Tibial nerve (tissue), 4 donors: ENCODE measurements around the gene SLA2. TPM values are rescaled to one million over a fixed set of nuclear protein-coding genes. Genes with fewer than 3 reads are reported as not detected.
A peak's percentile ranks its signal among the peaks of the same experiment; 100 is the strongest.

Source experiments
- DNase-seq, 2 donors: peaks; one replicate each; pipeline ENCODE4 v3.0.0-alpha.2; 2019; ENCODE audit warnings: low spot score in 2 of 2
- H3K27ac ChIP-seq, 4 donors: fragments of 200-600 bp; sonication (generic) in 3 of 4; one replicate each; pipeline ENCODE4 v1.5.1; 2017 to 2019; ENCODE audit warnings: mild to moderate bottlenecking in 1 of 4
- H3K27me3 ChIP-seq, 2 donors: fragments of 200-600 bp; sonication (generic) in 1 of 2; one replicate each; pipeline versions ENCODE4 v1.5.1 to v1.6.0; 2017 to 2019
- H3K36me3 ChIP-seq, 3 donors: fragments of 200-600 bp; sonication (generic); one replicate each; pipeline ENCODE4 v1.5.1; 2018 to 2019
- H3K4me1 ChIP-seq, 4 donors: fragments of 200-600 bp; sonication (generic) in 3 of 4; one replicate each; pipeline ENCODE4 v1.5.1; 2017 to 2019
- H3K4me3 ChIP-seq, 4 donors: fragments of 200-600 bp; sonication (generic) in 3 of 4; one replicate each; pipeline ENCODE4 v1.5.1; 2017 to 2019; ENCODE audit warnings: mild to moderate bottlenecking in 1 of 4, moderate library complexity in 1 of 4
- H3K9me3 ChIP-seq, 4 donors: fragments of 200-600 bp; sonication (generic) in 3 of 4; one replicate each; pipeline ENCODE4 v1.5.1; 2017 to 2019
- CTCF ChIP-seq, 5 experiments: fragments of 200-600 bp in 3 of 5; fragments of 450-650 bp in 2 of 5; sonication (generic) in 3 of 5; IDR thresholded peaks; one replicate each; pipeline ENCODE4 v1.5.1; 2016 to 2019; ENCODE audit warnings: antibody characterized with exemption in 5 of 5, mild to moderate bottlenecking in 3 of 5, moderate library complexity in 2 of 5
- EP300 ChIP-seq, 2 donors: sonication (generic); formaldehyde crosslinking; IDR thresholded peaks; one replicate each; pipeline ENCODE4 v1.6.1; 2017; ENCODE audit warnings: antibody characterized with exemption in 2 of 2, mild to moderate bottlenecking in 1 of 2
- POLR2A ChIP-seq, 2 donors: fragments of 450-650 bp; IDR thresholded peaks; one replicate each; pipeline ENCODE4 v1.6.1; 2017; ENCODE audit warnings: antibody characterized with exemption in 2 of 2, mild to moderate bottlenecking in 2 of 2, moderate library complexity in 2 of 2
- WGBS, 2 donors: methylation state at CpG; one replicate each; pipeline ENCODE4 v1.1.5; 2018; 5-methylcytosine and 5-hydroxymethylcytosine counted together
- total RNA-seq, 4 donors: library from RNA; depleted of rRNA; stranded (reverse); fragments of >200 nt; gene quantifications; one replicate each; pipeline ENCODE4 v1.1.0, GENCODE V29; 2016

SLA2 gene
- total RNA-seq, 4 donors from 2014 or later, result 0.20 to 0.30 (median 0.21) TPM; not detected in 1

- 86 to 87% methylated on average over 4 of the region's 4 CpGs for WGBS, 2 donors
- Histone ChIP-seq H3K36me3 (peaks cover 0 to 73% (median 5%) of the 10 kb centered on the region in 3 donors), H3K4me1 (no peaks in the 10 kb centered on the region), H3K4me3 (no peak overlapping the region), H3K27me3 (no peaks in the 10 kb centered on the region), H3K27ac (no peak overlapping the region), H3K9me3 (no peaks in the 10 kb centered on the region)
- DNase-seq, result no peak
- TF ChIP-seq CTCF (IDR thresholded peaks at IDR 0.05) (no peak), POLR2A (IDR thresholded peaks at IDR 0.05) (no peak), EP300 (IDR thresholded peaks at IDR 0.05) (no peak)
These were observed 27.0 kb upstream of the SLA2 start for GRCh38 chr20:36672991-36673390.

GRCh38 chr20:36670665-36671357, 24.8 kb upstream of the SLA2 start:
- Histone ChIP-seq H3K4me1 (no peaks in the 10 kb centered on the region), H3K9me3 (no peaks in the 10 kb centered on the region), H3K4me3 (no peak overlapping the region), H3K36me3 (peaks cover 0 to 67% (median 0%) of the 10 kb centered on the region in 3 donors), H3K27me3 (no peaks in the 10 kb centered on the region), H3K27ac (no peak overlapping the region)
- DNase-seq, result no peak
- TF ChIP-seq CTCF (IDR thresholded peaks at IDR 0.05), result no peak
- no peak for TF ChIP-seq POLR2A (IDR thresholded peaks at IDR 0.05)
- TF ChIP-seq EP300 (IDR thresholded peaks at IDR 0.05), result no peak
- WGBS, 2 donors, result 86 to 94% methylated on average over 3 of the region's 3 CpGs

GRCh38 chr20:36666181-36666740, 20.3 kb upstream of the SLA2 start:
- Histone ChIP-seq H3K4me3 (no peak overlapping the region), H3K9me3 (no peaks in the 10 kb centered on the region), H3K27me3 (no peaks in the 10 kb centered on the region), H3K27ac (no peak overlapping the region), H3K4me1 (no peaks in the 10 kb centered on the region), H3K36me3 (peaks cover 0 to 87% (median 4%) of the 10 kb centered on the region in 3 donors)
- TF ChIP-seq POLR2A (IDR thresholded peaks at IDR 0.05) (no peak), CTCF (IDR thresholded peaks at IDR 0.05) (peak in 1 of 5 experiments; percentile 29), EP300 (IDR thresholded peaks at IDR 0.05) (no peak)
- no peak for DNase-seq
- 60 to 67% methylated on average over 4 of the region's 4 CpGs for WGBS, 2 donors

GRCh38 chr20:36663031-36663430, 17.0 kb upstream of the SLA2 start:
- WGBS, 2 donors, result 54 to 69% methylated on average over 2 of the region's 2 CpGs

More at GRCh38 chr20:36663031-36663430, 17.0 kb upstream of the SLA2 start:
- peaks cover 0 to 89% (median 4%) of the 10 kb centered on the region in 3 donors for H3K36me3 ChIP-seq
- DNase-seq, result no peak
- H3K27ac ChIP-seq, result no peak overlapping the region
- no peak overlapping the region for H3K4me3 ChIP-seq
- TF ChIP-seq EP300 (IDR thresholded peaks at IDR 0.05), result no peak
- TF ChIP-seq CTCF (IDR thresholded peaks at IDR 0.05), result no peak
- TF ChIP-seq POLR2A (IDR thresholded peaks at IDR 0.05), result no peak
- H3K9me3 ChIP-seq, result no peaks in the 10 kb centered on the region
- H3K4me1 ChIP-seq, result no peaks in the 10 kb centered on the region
- H3K27me3 ChIP-seq, result no peaks in the 10 kb centered on the region
